Mesothelial cell of epicardium (in vitro differentiated cells): ENCODE data around the gene WDR1. TPM values are rescaled to one million over a fixed set of nuclear protein-coding genes. Genes with fewer than 3 reads are reported as not detected.
A peak's percentile ranks its signal among the peaks of the same experiment; 100 is the strongest.

Experiments used
- DNase-seq, 2 experiments: peaks; one replicate each; pipeline ENCODE4 v3.0.0; 2021; ENCODE audit warnings: low spot score in 2 of 2; ENCODE audit not compliant: unreplicated experiment in 2 of 2
- H3K27ac Mint-ChIP-seq: 2 replicates; pipeline ENCODE4 v1.8.0; 2021; ENCODE audit warnings: mixed read lengths
- H3K27me3 Mint-ChIP-seq: 2 replicates; pipeline ENCODE4 v1.8.0; 2021; ENCODE audit warnings: low read depth, mixed read lengths
- H3K36me3 Mint-ChIP-seq: 2 replicates; pipeline ENCODE4 v1.8.0; 2021; ENCODE audit warnings: mixed read lengths
- H3K4me1 Mint-ChIP-seq: 2 replicates; pipeline ENCODE4 v1.8.0; 2021; ENCODE audit warnings: mixed read lengths
- H3K4me3 Mint-ChIP-seq: 2 replicates; pipeline ENCODE4 v1.8.0; 2021; ENCODE audit warnings: mild to moderate bottlenecking, moderate library complexity, mixed read lengths
- H3K9me3 Mint-ChIP-seq: 2 replicates; pipeline ENCODE4 v1.8.0; 2021; ENCODE audit warnings: mixed read lengths
- total RNA-seq: library from RNA; stranded (reverse); gene quantifications from 3 replicates; pipeline ENCODE4 v1.2.1, GENCODE V29; 2021
- TF ChIP-seq, protein P1 (sequence below): fragments of 200-600 bp; sonication (generic); IDR thresholded peaks from one replicate; pipeline ENCODE4 v1.5.0; 2021; ENCODE audit warnings: antibody characterized with exemption; ENCODE audit not compliant: unreplicated experiment

WDR1 gene
- total RNA-seq, 1 donor from 2014 or later: 229 TPM

DNA sequence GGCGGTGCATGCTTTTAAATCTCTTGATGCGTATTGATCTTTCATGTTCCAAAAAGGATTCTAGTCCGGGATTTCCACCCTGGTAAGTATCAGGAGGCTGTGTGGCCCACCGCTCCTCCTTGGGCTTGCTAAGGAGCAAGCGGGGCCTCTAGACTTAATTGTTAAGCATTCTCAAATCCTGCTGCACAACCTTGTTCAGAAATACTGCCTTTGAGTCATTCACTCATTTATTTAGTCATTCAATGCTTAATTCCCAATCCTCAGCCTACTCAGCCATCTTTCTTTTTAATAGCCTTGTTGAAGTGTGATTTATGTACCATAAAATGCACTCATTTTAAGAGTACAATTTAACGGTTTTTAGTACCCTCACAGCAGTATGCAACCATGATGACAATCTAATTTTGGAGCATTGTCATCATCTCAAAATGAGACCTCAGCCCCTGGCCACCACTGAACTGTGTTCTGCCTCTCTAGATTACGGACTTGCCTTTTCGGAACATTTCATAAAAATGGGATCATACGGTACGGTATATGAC is 79.7 kb downstream of the WDR1 start:
- Mint-ChIP-seq H3K36me3 (no peaks in the 10 kb centered on the region), H3K9me3 (no peaks in the 10 kb centered on the region), H3K4me1 (peaks cover 23% of the 10 kb centered on the region)

DNA sequence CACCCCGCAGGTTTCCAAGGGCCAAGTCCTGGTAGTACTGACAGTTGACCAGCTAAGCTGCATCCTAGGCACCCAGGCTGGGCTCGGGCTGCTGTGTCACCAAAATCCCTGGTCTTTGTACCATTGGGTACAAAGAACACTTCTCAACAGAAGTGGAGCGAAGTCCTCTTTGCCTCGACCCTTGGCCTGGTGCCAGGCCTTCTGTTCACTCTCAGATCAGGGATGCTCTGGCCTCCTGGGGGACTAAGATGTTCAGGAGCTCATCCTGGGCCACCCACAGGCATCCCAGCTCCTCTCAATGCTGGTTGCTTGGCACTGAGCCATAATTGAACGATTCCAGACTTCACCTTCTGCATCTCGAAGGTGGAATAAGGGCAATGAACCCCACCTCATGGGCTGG is 81.5 kb downstream of the WDR1 start:
- peaks cover 6% of the 10 kb centered on the region for H3K27me3 Mint-ChIP-seq
- H3K4me1 Mint-ChIP-seq: peaks cover 38% of the 10 kb centered on the region
- H3K36me3 Mint-ChIP-seq: no peaks in the 10 kb centered on the region
- TF ChIP-seq, protein P1, sequence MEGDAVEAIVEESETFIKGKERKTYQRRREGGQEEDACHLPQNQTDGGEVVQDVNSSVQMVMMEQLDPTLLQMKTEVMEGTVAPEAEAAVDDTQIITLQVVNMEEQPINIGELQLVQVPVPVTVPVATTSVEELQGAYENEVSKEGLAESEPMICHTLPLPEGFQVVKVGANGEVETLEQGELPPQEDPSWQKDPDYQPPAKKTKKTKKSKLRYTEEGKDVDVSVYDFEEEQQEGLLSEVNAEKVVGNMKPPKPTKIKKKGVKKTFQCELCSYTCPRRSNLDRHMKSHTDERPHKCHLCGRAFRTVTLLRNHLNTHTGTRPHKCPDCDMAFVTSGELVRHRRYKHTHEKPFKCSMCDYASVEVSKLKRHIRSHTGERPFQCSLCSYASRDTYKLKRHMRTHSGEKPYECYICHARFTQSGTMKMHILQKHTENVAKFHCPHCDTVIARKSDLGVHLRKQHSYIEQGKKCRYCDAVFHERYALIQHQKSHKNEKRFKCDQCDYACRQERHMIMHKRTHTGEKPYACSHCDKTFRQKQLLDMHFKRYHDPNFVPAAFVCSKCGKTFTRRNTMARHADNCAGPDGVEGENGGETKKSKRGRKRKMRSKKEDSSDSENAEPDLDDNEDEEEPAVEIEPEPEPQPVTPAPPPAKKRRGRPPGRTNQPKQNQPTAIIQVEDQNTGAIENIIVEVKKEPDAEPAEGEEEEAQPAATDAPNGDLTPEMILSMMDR: no peak
- DNase-seq: no peak
- H3K4me3 Mint-ChIP-seq: no peak overlapping the region
- H3K9me3 Mint-ChIP-seq: no peaks in the 10 kb centered on the region
- no peak overlapping the region for H3K27ac Mint-ChIP-seq

More for the DNA sequence above, 79.7 kb downstream of the WDR1 start:
- no peak for DNase-seq
- Mint-ChIP-seq H3K27me3 (peaks cover 7% of the 10 kb centered on the region), H3K27ac (no peak overlapping the region), H3K4me3 (no peak overlapping the region)
- TF ChIP-seq, protein P1: no peak

DNA sequence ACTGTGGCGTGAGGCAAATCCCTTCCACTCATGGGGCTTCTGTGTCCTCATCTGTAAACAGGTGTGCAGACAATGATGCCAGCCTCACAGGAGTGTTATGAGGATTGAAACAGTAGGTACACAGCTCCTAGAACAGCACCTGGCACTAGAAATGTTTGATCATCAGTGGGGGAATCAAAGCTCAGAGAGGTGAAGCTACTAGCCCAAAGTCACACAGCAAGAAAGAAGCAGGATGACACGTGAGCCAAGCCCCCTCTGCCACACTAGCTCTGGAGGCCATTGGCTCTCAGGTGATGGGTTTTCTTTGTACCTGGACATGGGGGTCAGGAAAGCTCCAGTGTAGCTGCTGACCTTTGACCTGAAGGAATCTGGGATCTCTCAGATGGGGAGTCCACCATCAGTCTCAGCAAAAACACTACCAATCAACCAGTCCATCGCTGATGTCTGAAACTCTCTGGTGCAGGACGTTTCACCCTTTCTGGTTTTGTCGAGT is 81.9 kb downstream of the WDR1 start:
- Mint-ChIP-seq H3K27ac (no peak overlapping the region), H3K4me3 (no peak overlapping the region), H3K9me3 (no peaks in the 10 kb centered on the region), H3K27me3 (peaks cover 3% of the 10 kb centered on the region), H3K4me1 (peaks cover 38% of the 10 kb centered on the region), H3K36me3 (no peaks in the 10 kb centered on the region)
- no peak for DNase-seq
- TF ChIP-seq, protein P1: no peak

DNA sequence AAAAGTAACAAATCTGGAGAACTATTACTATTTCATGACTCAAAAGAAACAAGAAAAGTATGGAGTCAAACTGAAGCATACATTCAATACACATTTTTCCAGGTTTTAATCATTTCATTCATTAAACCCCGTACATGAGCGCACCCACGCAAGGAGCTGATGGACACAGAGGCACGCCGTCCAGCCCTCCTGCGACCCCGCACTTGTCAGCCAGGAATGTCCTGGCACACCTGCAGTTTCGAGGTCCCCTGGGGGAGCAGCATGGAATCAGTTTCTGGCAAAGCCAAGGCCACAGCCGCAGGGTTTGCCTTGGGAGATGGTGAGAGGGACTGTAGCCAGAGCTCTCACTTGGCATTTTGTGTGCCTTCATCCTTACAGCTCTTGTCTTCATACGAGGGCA is 82.5 kb downstream of the WDR1 start:
- no peaks in the 10 kb centered on the region for H3K9me3 Mint-ChIP-seq
- no peaks in the 10 kb centered on the region for H3K36me3 Mint-ChIP-seq
- peak overlapping the region; percentile 18 for H3K27ac Mint-ChIP-seq
- peaks cover 38% of the 10 kb centered on the region for H3K4me1 Mint-ChIP-seq
- no peak overlapping the region for H3K4me3 Mint-ChIP-seq
- TF ChIP-seq, protein P1: no peak
- no peak for DNase-seq
- H3K27me3 Mint-ChIP-seq: no peaks in the 10 kb centered on the region

DNA sequence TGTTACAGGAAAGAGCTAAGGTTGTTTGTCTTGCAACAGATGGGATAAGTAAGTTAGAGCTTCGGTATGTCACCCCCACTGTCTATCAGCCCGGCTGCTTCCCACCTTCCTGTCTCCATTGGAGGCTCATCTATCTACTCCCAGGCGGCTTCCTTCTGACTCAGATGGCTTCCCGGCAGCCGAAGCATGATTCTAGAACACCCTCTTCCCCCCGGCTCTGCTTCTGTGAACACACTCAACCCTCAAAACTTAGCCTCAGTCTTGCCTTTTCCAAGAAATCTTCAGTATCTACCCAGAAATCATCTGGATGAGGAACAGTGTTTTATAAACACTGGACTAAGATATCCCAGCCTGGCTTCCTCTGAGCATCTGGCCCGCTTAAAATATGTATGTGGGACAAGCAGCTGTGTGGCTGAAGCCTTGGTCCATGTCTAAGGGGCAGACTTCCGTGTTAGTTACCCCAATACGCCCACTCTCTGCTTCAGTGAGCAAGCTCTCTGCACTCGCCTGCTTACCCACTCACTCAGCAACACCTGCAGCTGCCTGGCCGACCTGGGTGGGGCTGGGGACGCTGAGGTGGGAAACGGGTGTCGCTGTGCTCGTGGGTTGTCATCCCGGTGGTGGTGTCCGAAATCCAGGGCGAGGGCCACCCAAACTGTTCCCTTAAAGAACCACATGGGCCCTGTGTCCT is 83.3 kb downstream of the WDR1 start:
- Mint-ChIP-seq H3K27ac (peak overlapping the region; percentile 27), H3K27me3 (no peaks in the 10 kb centered on the region), H3K36me3 (no peaks in the 10 kb centered on the region), H3K9me3 (no peaks in the 10 kb centered on the region), H3K4me3 (no peak overlapping the region), H3K4me1 (peaks cover 38% of the 10 kb centered on the region)
- TF ChIP-seq, protein P1: no peak
- DNase-seq: no peak
